ENCODE measurements around the gene LRRIQ1.

- TF ChIP-seq HDAC6 (IDR thresholded peaks at IDR 0.05; ENCODE audit: low read depth, low read length), result no peak
- TF ChIP-seq CBX5 (IDR thresholded peaks at IDR 0.05; ENCODE audit: low read depth, low read length), result no peak
- no peak for TF ChIP-seq CTCF (IDR thresholded peaks at IDR 0.05; ENCODE audit: control extremely low read depth in 1 of 3, insufficient read depth in 1 of 3, low read depth in 1 of 3, low read length in 3 of 3)
- TF ChIP-seq SP2 (IDR thresholded peaks at IDR 0.05; ENCODE audit: low read length), result no peak
- no peak for TF ChIP-seq JUND (IDR thresholded peaks at IDR 0.05; ENCODE audit: low read length)
- no peak for TF ChIP-seq MAX (IDR thresholded peaks at IDR 0.05)
- TF ChIP-seq RFX5 (IDR thresholded peaks at IDR 0.05; ENCODE audit: borderline replicate concordance, low read depth, low read length), result no peak
- TF ChIP-seq SIN3A (conservative IDR thresholded peaks at IDR 0.05 in 1 of 2, IDR thresholded peaks at IDR 0.05 in 1 of 2; ENCODE audit: low read depth in 1 of 2, low read length in 2 of 2), result no peak
- no peak for TF ChIP-seq CHD1 (IDR thresholded peaks at IDR 0.05; ENCODE audit: low read depth, low read length)
- TF ChIP-seq MAFK (IDR thresholded peaks at IDR 0.05; ENCODE audit: low read depth, low read length), result no peak
- no peak for TF ChIP-seq NRF1 (IDR thresholded peaks at IDR 0.05; ENCODE audit: low read depth, low read length)
- TF ChIP-seq CHD2 (IDR thresholded peaks at IDR 0.05; ENCODE audit: low read length), result no peak
- TF ChIP-seq POLR2AphosphoS5 (IDR thresholded peaks at IDR 0.05; ENCODE audit: low read depth, low read length), result no peak
Measured at GRCh38 chr12:85281636-85282312, 245.6 kb downstream of the LRRIQ1 start.

Measured in H1 (cell line).